Chondrocyte (in vitro differentiated cells): ENCODE measurements around the gene HLCS. TPM values are rescaled to one million over a fixed set of nuclear protein-coding genes. Genes with fewer than 3 reads are reported as not detected.

Experiments
- DNase-seq: peaks from one replicate; pipeline ENCODE4 v3.0.0; 2021; ENCODE audit warnings: mixed read lengths, low spot score
- H3K27ac Mint-ChIP-seq: one replicate; pipeline ENCODE4 v1.8.0; 2021; ENCODE audit warnings: mild to moderate bottlenecking, moderate library complexity, mixed read lengths; ENCODE audit not compliant: unreplicated experiment
- H3K27me3 Mint-ChIP-seq: 2 replicates; pipeline ENCODE4 v1.8.0; 2021; ENCODE audit warnings: low read depth, mixed read lengths
- H3K36me3 Mint-ChIP-seq: 2 replicates; pipeline ENCODE4 v1.8.0; 2021; ENCODE audit warnings: low read depth, mixed read lengths
- H3K4me1 Mint-ChIP-seq: 2 replicates; pipeline ENCODE4 v1.8.0; 2021; ENCODE audit warnings: low read depth, mild to moderate bottlenecking, mixed read lengths
- H3K4me3 Mint-ChIP-seq: one replicate; pipeline ENCODE4 v1.8.0; 2021; ENCODE audit warnings: mild to moderate bottlenecking, moderate library complexity, mixed read lengths; ENCODE audit not compliant: unreplicated experiment
- H3K9me3 Mint-ChIP-seq: 2 replicates; pipeline ENCODE4 v1.8.0; 2021; ENCODE audit warnings: low read depth, mixed read lengths
- CTCF ChIP-seq: fragments of 200-600 bp; sonication (generic); IDR thresholded peaks from 2 replicates; pipeline ENCODE4 v1.5.0; 2021; ENCODE audit warnings: antibody characterized with exemption, mild to moderate bottlenecking, moderate library complexity
- total RNA-seq: library from RNA; stranded (reverse); gene quantifications from 3 replicates; pipeline ENCODE4 v1.2.1, GENCODE V29; 2021

HLCS gene
- total RNA-seq, 1 donor from 2014 or later: 30.4 TPM

DNA sequence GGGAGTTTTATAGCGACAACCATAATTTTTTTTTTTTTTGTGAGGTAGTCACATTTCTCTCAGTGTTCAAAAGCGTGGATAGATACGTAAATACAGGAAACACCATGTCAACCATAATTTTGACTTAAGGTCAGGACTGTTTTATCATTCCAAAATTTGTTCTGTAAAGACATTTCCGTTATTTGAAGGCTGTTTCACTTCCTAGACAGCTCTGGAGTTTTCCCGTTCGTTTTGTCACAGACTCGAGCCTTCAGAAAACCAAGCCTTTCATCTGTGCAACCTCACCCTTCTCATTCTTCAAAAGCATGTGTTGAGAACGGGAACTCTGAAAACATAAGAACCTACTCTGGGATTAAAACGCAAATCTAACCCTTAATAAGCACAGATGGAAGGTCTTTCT is 249.6 kb downstream of the HLCS start:
- H3K36me3 Mint-ChIP-seq: peaks cover 2% of the 10 kb centered on the region

DNA sequence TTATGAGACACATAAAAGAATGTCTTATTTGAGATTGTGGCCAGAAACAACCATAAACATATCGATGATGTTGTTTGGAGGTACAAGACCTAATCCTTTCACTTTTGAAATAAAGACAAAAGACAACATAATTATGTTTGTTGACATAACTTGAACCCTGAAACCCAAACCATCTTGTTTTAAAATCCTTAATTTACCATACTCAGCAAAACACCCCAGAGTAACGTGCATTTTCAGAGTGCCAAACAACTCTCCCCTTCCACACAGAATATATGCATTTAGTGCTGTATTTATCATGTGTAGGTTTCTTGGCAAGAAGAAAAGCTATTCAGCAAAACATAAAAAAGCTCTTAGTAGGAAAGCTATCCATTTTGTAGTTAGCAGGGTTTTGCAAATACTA is 250.1 kb downstream of the HLCS start:
- no peak overlapping the region for H3K4me3 Mint-ChIP-seq
- H3K27ac Mint-ChIP-seq: no peak overlapping the region
- peaks cover 2% of the 10 kb centered on the region for H3K36me3 Mint-ChIP-seq
- DNase-seq: no peak
- no peak for TF ChIP-seq CTCF
- peaks cover 14% of the 10 kb centered on the region for H3K4me1 Mint-ChIP-seq
- no peaks in the 10 kb centered on the region for H3K9me3 Mint-ChIP-seq
- H3K27me3 Mint-ChIP-seq: peaks cover 44% of the 10 kb centered on the region

More for the DNA sequence above, 249.6 kb downstream of the HLCS start:
- no peaks in the 10 kb centered on the region for H3K9me3 Mint-ChIP-seq
- peaks cover 42% of the 10 kb centered on the region for H3K27me3 Mint-ChIP-seq
- no peak overlapping the region for H3K4me3 Mint-ChIP-seq
- no peak for DNase-seq
- peaks cover 14% of the 10 kb centered on the region for H3K4me1 Mint-ChIP-seq
- no peak overlapping the region for H3K27ac Mint-ChIP-seq
- TF ChIP-seq CTCF: no peak

GRCh38 chr21:36713746-36714145 is 252.7 kb downstream of the HLCS start:
- Mint-ChIP-seq H3K9me3 (no peaks in the 10 kb centered on the region), H3K27me3 (peaks cover 62% of the 10 kb centered on the region), H3K4me3 (no peak overlapping the region), H3K36me3 (no peaks in the 10 kb centered on the region), H3K27ac (no peak overlapping the region), H3K4me1 (peaks cover 17% of the 10 kb centered on the region)
- DNase-seq: no peak
- TF ChIP-seq CTCF: no peak

- H3K4me3 Mint-ChIP-seq: peak overlapping the region; percentile 36
- H3K4me1 Mint-ChIP-seq: peaks cover 17% of the 10 kb centered on the region
- H3K9me3 Mint-ChIP-seq: no peaks in the 10 kb centered on the region
- no peaks in the 10 kb centered on the region for H3K36me3 Mint-ChIP-seq
- peaks cover 76% of the 10 kb centered on the region for H3K27me3 Mint-ChIP-seq
- DNase-seq: no peak
- H3K27ac Mint-ChIP-seq: no peak overlapping the region
- peak; percentile 15 for TF ChIP-seq CTCF
Measured at GRCh38 chr21:36710729-36711048, 255.8 kb downstream of the HLCS start.

GRCh38 chr21:36709868-36710728 is 256.4 kb downstream of the HLCS start:
- Mint-ChIP-seq H3K27me3 (peaks cover 81% of the 10 kb centered on the region), H3K9me3 (no peaks in the 10 kb centered on the region), H3K4me1 (peaks cover 20% of the 10 kb centered on the region), H3K4me3 (peak overlapping the region; percentile 36), H3K27ac (no peak overlapping the region), H3K36me3 (no peaks in the 10 kb centered on the region)
- no peak for TF ChIP-seq CTCF
- no peak for DNase-seq
